ENCODE results near the gene CALY. TPM values are rescaled to one million over a fixed set of nuclear protein-coding genes. Genes with fewer than 3 reads are reported as not detected.

CALY gene, protein sequence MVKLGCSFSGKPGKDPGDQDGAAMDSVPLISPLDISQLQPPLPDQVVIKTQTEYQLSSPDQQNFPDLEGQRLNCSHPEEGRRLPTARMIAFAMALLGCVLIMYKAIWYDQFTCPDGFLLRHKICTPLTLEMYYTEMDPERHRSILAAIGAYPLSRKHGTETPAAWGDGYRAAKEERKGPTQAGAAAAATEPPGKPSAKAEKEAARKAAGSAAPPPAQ
- not detected for total RNA-seq (ENCODE audit: unreplicated experiment)
- long read RNA-seq = 0 reads

DNA sequence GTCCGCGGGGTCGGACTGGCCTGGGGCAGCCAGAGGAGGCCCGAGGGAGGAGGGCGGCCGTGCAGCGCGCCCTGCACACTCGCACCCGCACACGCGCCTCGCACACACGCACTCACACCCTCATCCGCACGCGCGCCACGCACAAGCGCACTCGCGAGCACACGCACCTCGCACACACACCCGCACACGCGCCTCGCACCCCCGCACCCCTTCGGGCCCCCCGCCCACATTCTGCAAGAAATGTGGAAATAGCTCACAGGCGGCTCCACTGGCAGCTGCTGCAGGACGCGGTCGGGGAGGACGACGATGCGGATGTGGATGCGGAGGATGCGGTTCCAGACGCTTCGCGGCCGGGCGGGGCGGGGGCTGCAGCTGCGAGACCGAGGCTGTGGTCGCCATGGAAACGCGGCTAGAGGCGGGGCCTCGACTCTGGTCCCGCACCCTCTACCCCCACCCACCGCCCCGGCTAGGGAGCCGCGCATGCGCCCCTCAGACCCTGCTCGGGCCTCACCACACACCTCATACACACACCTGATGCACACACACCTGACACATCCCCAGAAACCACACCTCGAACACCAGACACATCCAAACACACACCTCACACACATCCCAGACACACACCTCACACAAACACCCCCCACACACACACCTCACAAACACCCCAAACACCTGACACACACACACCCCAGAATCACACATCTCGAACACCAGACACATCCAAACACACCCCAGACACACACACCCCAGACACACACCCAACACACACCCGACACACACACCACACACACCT lies at the start of gene CALY:
CALY (minus strand) TSS at position 320 of the 793 bp plus-strand sequence. CDS start 7,907 bp downstream, outside the sequence.
- Mint-ChIP-seq H3K4me1 (ENCODE audit: unreplicated experiment) (no peaks in the 10 kb centered on the region), H3K27me3 (ENCODE audit: unreplicated experiment) (peaks cover 15% of the 10 kb centered on the region), H3K27ac (ENCODE audit: unreplicated experiment) (no peak within 1 kb of the TSS), H3K36me3 (ENCODE audit: low read depth, unreplicated experiment) (no peaks in the 10 kb centered on the region), H3K4me3 (ENCODE audit: unreplicated experiment) (no peak within 1 kb of the TSS), H3K9me3 (ENCODE audit: unreplicated experiment) (no peaks in the 10 kb centered on the region)
- peak; percentile 45 for DNase-seq (ENCODE audit: low spot score)
- TF ChIP-seq, protein P1, sequence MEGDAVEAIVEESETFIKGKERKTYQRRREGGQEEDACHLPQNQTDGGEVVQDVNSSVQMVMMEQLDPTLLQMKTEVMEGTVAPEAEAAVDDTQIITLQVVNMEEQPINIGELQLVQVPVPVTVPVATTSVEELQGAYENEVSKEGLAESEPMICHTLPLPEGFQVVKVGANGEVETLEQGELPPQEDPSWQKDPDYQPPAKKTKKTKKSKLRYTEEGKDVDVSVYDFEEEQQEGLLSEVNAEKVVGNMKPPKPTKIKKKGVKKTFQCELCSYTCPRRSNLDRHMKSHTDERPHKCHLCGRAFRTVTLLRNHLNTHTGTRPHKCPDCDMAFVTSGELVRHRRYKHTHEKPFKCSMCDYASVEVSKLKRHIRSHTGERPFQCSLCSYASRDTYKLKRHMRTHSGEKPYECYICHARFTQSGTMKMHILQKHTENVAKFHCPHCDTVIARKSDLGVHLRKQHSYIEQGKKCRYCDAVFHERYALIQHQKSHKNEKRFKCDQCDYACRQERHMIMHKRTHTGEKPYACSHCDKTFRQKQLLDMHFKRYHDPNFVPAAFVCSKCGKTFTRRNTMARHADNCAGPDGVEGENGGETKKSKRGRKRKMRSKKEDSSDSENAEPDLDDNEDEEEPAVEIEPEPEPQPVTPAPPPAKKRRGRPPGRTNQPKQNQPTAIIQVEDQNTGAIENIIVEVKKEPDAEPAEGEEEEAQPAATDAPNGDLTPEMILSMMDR (IDR thresholded peaks at IDR 0.05; ENCODE audit: unreplicated experiment) = no peak

DNA sequence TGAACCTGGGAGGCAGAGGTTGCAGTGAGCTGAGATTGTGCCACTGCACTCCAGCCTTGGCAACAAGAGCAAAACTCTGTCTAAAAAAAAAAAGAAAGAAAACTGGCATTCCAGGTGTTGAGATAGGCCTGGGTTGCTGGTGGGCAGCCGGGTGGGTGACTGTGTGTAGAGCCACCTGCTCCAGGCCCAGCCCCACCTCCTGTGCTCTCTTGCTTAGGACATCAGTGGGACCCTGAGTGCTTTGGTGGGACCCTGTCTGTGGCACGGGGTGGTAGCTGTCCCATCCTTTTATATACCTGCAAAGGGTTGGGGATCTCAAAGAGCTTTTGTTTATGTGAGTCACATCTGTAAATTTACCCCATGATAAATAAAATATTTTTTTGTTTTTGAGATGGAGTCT lies 48.5 kb upstream of the CALY start:
- no peak overlapping the region for H3K4me3 Mint-ChIP-seq (ENCODE audit: unreplicated experiment)
- H3K27ac Mint-ChIP-seq (ENCODE audit: unreplicated experiment) = no peak overlapping the region
- H3K9me3 Mint-ChIP-seq (ENCODE audit: unreplicated experiment) = no peaks in the 10 kb centered on the region
- H3K36me3 Mint-ChIP-seq (ENCODE audit: low read depth, unreplicated experiment) = peaks cover 3% of the 10 kb centered on the region
- no peak for DNase-seq (ENCODE audit: low spot score)
- peaks cover 7% of the 10 kb centered on the region for H3K27me3 Mint-ChIP-seq (ENCODE audit: unreplicated experiment)
- peaks cover 6% of the 10 kb centered on the region for H3K4me1 Mint-ChIP-seq (ENCODE audit: unreplicated experiment)
- TF ChIP-seq, protein P1 (IDR thresholded peaks at IDR 0.05; ENCODE audit: unreplicated experiment) = no peak

- TF ChIP-seq, protein P1 (IDR thresholded peaks at IDR 0.05; ENCODE audit: unreplicated experiment) = no peak
- Mint-ChIP-seq H3K27me3 (ENCODE audit: unreplicated experiment) (peaks cover 7% of the 10 kb centered on the region), H3K4me1 (ENCODE audit: unreplicated experiment) (peaks cover 5% of the 10 kb centered on the region), H3K36me3 (ENCODE audit: low read depth, unreplicated experiment) (peaks cover 3% of the 10 kb centered on the region), H3K27ac (ENCODE audit: unreplicated experiment) (no peak overlapping the region), H3K4me3 (ENCODE audit: unreplicated experiment) (no peak overlapping the region), H3K9me3 (ENCODE audit: unreplicated experiment) (no peaks in the 10 kb centered on the region)
- no peak for DNase-seq (ENCODE audit: low spot score)
These were observed 47.4 kb upstream of the CALY start for GRCh38 chr10:133384071-133384470.

DNA sequence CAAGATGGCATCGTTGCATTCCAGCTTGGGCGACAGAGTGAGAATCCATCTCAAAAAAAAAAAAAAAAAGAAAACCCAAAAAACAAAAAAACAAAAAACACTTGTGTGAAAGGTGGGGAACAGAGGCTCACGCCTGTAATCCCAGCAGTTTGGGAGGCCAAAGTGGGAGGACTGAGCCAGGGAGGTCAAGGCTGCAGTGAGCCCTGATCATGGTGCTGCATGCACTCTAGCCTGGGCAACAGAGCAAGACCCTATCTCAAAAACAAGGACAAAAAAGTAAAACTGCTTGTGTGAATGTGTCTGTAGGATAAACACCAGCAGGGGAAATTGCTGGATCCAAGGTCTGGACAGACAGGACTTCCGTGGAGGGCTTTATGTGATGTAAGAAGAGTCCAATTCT lies 46.9 kb upstream of the CALY start:
- peaks cover 3% of the 10 kb centered on the region for H3K4me1 Mint-ChIP-seq (ENCODE audit: unreplicated experiment)

More for the DNA sequence above, 46.9 kb upstream of the CALY start:
- TF ChIP-seq, protein P1 (IDR thresholded peaks at IDR 0.05; ENCODE audit: unreplicated experiment) = no peak
- no peak for DNase-seq (ENCODE audit: low spot score)
- H3K36me3 Mint-ChIP-seq (ENCODE audit: low read depth, unreplicated experiment) = peaks cover 3% of the 10 kb centered on the region
- peaks cover 7% of the 10 kb centered on the region for H3K27me3 Mint-ChIP-seq (ENCODE audit: unreplicated experiment)
- no peak overlapping the region for H3K4me3 Mint-ChIP-seq (ENCODE audit: unreplicated experiment)
- no peak overlapping the region for H3K27ac Mint-ChIP-seq (ENCODE audit: unreplicated experiment)
- H3K9me3 Mint-ChIP-seq (ENCODE audit: unreplicated experiment) = no peaks in the 10 kb centered on the region

Data from endothelial cell (in vitro differentiated cells).